H1 (cell line): ENCODE measurements around the gene SHPK. TPM values are rescaled to one million over a fixed set of nuclear protein-coding genes. Genes with fewer than 3 reads are reported as not detected.

Source experiments
- CTCF ChIA-PET: fragments of 300-600 bp; sonication (Branson Sonifier 250); formaldehyde crosslinking; loops from one replicate; lab custom pipeline; 2021; ENCODE audit not compliant: partially characterized antibody; lab: Charles Lee
- POLR2A ChIA-PET: fragments of 300-600 bp; sonication (Branson Sonifier 250); formaldehyde crosslinking; loops from one replicate; lab custom pipeline; 2021; ENCODE audit warnings: inconsistent platforms; ENCODE audit not compliant: partially characterized antibody; lab: Charles Lee
- DNase-seq, 2 experiments: peaks; one replicate each; pipeline versions ENCODE4 v3.0.0 to v3.0.0-alpha.2; 2010 to 2022; ENCODE audit warnings: low spot score in 2 of 2, low read depth in 1 of 2, mixed read lengths in 1 of 2
- FAIRE-seq: peaks from 2 replicates; lab custom pipeline; 2011; peaks lifted over from hg19 to GRCh38; lab: Jason Lieb, UNC
- H2AFZ ChIP-seq: 2 replicates; pipeline ENCODE4 v1.8.1; 2012; ENCODE audit warnings: low read length, inconsistent platforms
- H2AK5ac ChIP-seq: 2 replicates; pipeline ENCODE4 v1.6.1; 2013; ENCODE audit warnings: low read depth, low read length
- H2BK120ac ChIP-seq: replicated peaks from 2 replicates; pipeline ENCODE3; 2013; ENCODE audit warnings: low read depth, low read length, inconsistent platforms
- H2BK12ac ChIP-seq: 2 replicates; pipeline ENCODE4 v1.6.1; 2013; ENCODE audit warnings: low read depth, low read length
- H2BK15ac ChIP-seq: 2 replicates; pipeline ENCODE4 v1.6.1; 2013; ENCODE audit warnings: low read length
- H2BK20ac ChIP-seq: 2 replicates; pipeline ENCODE4 v1.6.1; 2013; ENCODE audit warnings: low read length
- H2BK5ac ChIP-seq: 2 replicates; pipeline ENCODE4 v1.6.1; 2013; ENCODE audit warnings: low read depth, low read length
- H3K14ac ChIP-seq: 2 replicates; pipeline ENCODE4 v1.6.1; 2013; ENCODE audit warnings: inconsistent platforms; ENCODE audit not compliant: insufficient read length
- H3K18ac ChIP-seq: 2 replicates; pipeline ENCODE4 v1.6.1; 2013; ENCODE audit warnings: low read length; ENCODE audit errors: extremely low read depth
- H3K23ac ChIP-seq: 2 replicates; pipeline ENCODE4 v1.6.1; 2013; ENCODE audit warnings: inconsistent platforms; ENCODE audit not compliant: insufficient read length
- H3K23me2 ChIP-seq: 2 replicates; pipeline ENCODE4 v1.6.1; 2013; ENCODE audit warnings: low read depth, low read length
- H3K27ac ChIP-seq: 2 replicates; pipeline ENCODE4 v1.6.1; 2011; ENCODE audit warnings: low read depth, low read length, inconsistent platforms
- H3K27me3 ChIP-seq, 4 experiments: replicated peaks in 1 of 4; 1 replicate in 1 of 4; 2 replicates in 3 of 4; pipeline versions ENCODE4 v1.6.1 to v1.8.1; 2011 to 2013; ENCODE audit warnings: low read length in 3 of 4, mild to moderate bottlenecking in 3 of 4, inconsistent platforms in 2 of 4, mixed read lengths in 2 of 4, moderate library complexity in 1 of 4; ENCODE audit not compliant: control insufficient read depth in 3 of 4, insufficient read depth in 3 of 4; ENCODE audit errors: extremely low read depth in 1 of 4
- H3K36me3 ChIP-seq, 4 experiments: 2 replicates each; pipeline versions ENCODE4 v1.6.1 to v1.8.1; 2011 to 2013; ENCODE audit warnings: mild to moderate bottlenecking in 4 of 4, low read length in 3 of 4, moderate library complexity in 2 of 4, control low read depth in 1 of 4, inconsistent platforms in 1 of 4; ENCODE audit not compliant: insufficient read depth in 4 of 4, control insufficient read depth in 2 of 4
- H3K4ac ChIP-seq: replicated peaks from 2 replicates; pipeline ENCODE3; 2013; ENCODE audit warnings: low read length, low read depth, mixed read lengths, inconsistent platforms; ENCODE audit not compliant: insufficient read length
- H3K4me1 ChIP-seq, 4 experiments: replicated peaks in 1 of 4; 1 replicate in 1 of 4; 2 replicates in 3 of 4; pipeline versions ENCODE4 v1.6.1 to v1.8.1; 2011 to 2013; ENCODE audit warnings: low read length in 3 of 4, inconsistent platforms in 2 of 4, mixed read lengths in 1 of 4; ENCODE audit not compliant: insufficient read depth in 4 of 4, control insufficient read depth in 3 of 4
- H3K4me2 ChIP-seq, 2 experiments: 2 replicates each; pipeline versions ENCODE4 v1.6.1 to v1.8.1; 2011 to 2013; ENCODE audit warnings: low read depth in 2 of 2, low read length in 2 of 2, control low read depth in 1 of 2, inconsistent platforms in 1 of 2, mild to moderate bottlenecking in 1 of 2; ENCODE audit not compliant: insufficient read depth in 1 of 2
- H3K4me3 ChIP-seq, 4 experiments: fragments of 200-600, 300-600 bp in 1 of 4; sonication (generic), shearing (Covaris generic), sonication (Bioruptor Twin) in 1 of 4; 2 replicates each; pipeline versions ENCODE4 v1.5.1 to v1.8.1; 2011 to 2016; ENCODE audit warnings: low read length in 4 of 4, low read depth in 3 of 4, control low read depth in 2 of 4, inconsistent platforms in 2 of 4, mild to moderate bottlenecking in 2 of 4, mixed read lengths in 1 of 4, moderate library complexity in 1 of 4; ENCODE audit not compliant: insufficient read depth in 2 of 4; ENCODE audit errors: extremely low read depth in 1 of 4
- H3K56ac ChIP-seq: replicated peaks from 2 replicates; pipeline ENCODE3; 2013; ENCODE audit warnings: low read depth, mild to moderate bottlenecking, mixed read lengths, low read length, inconsistent platforms; ENCODE audit not compliant: insufficient read length
- H3K79me1 ChIP-seq: 2 replicates; pipeline ENCODE4 v1.6.1; 2013; ENCODE audit warnings: low read depth, low read length, control low read depth
- H3K79me2 ChIP-seq, 2 experiments: 2 replicates each; pipeline versions ENCODE4 v1.6.1 to v1.8.1; 2012 to 2013; ENCODE audit warnings: low read length in 2 of 2, mild to moderate bottlenecking in 2 of 2, inconsistent platforms in 1 of 2; ENCODE audit not compliant: insufficient read depth in 2 of 2, control insufficient read depth in 1 of 2
- H3K9ac ChIP-seq, 4 experiments: replicated peaks in 1 of 4; 1 replicate in 1 of 4; 2 replicates in 3 of 4; pipeline versions ENCODE4 v1.6.1 to v1.8.1; 2011 to 2013; ENCODE audit warnings: low read depth in 3 of 4, low read length in 3 of 4, control low read depth in 2 of 4, mild to moderate bottlenecking in 2 of 4, moderate library complexity in 2 of 4, inconsistent platforms in 1 of 4; ENCODE audit errors: extremely low read depth in 1 of 4
- H3K9me3 ChIP-seq, 2 experiments: 2 replicates each; pipeline versions ENCODE4 v1.6.1 to v1.8.1; 2012 to 2013; ENCODE audit warnings: mild to moderate bottlenecking in 2 of 2, moderate library complexity in 2 of 2, control low read depth in 1 of 2, inconsistent platforms in 1 of 2, low read depth in 1 of 2, low read length in 1 of 2, mixed read lengths in 1 of 2; ENCODE audit not compliant: insufficient read depth in 2 of 2
- H4K20me1 ChIP-seq, 2 experiments: replicated peaks in 1 of 2; 2 replicates each; pipeline versions ENCODE3 to v1.8.1; 2011 to 2013; ENCODE audit warnings: inconsistent platforms in 2 of 2, low read length in 2 of 2, mild to moderate bottlenecking in 1 of 2; ENCODE audit not compliant: insufficient read depth in 2 of 2, control insufficient read depth in 1 of 2
- H4K5ac ChIP-seq: 2 replicates; pipeline ENCODE4 v1.6.1; 2013; ENCODE audit warnings: low read length, low read depth, mixed read lengths, inconsistent platforms; ENCODE audit not compliant: insufficient read length
- H4K8ac ChIP-seq: 2 replicates; pipeline ENCODE4 v1.8.0; 2013; ENCODE audit warnings: mild to moderate bottlenecking, moderate library complexity, low read length, inconsistent platforms; ENCODE audit not compliant: insufficient read depth; ENCODE audit errors: extremely low read depth
- H4K91ac ChIP-seq: replicated peaks from 2 replicates; pipeline ENCODE3; 2013; ENCODE audit warnings: low read length, mixed read lengths, inconsistent platforms; ENCODE audit not compliant: insufficient read length
- CTBP2 ChIP-seq: IDR thresholded peaks from 2 replicates; pipeline ENCODE4 v1.7.0; 2011; ENCODE audit warnings: borderline replicate concordance, mild to moderate bottlenecking, moderate library complexity, mixed read lengths, low read length; ENCODE audit not compliant: insufficient read depth, insufficient read length
- HDAC2 ChIP-seq, 2 experiments: fragments of 300-600 bp in 1 of 2; sonication (generic) in 1 of 2; IDR thresholded peaks; 2 replicates each; pipeline ENCODE4 v1.6.1; 2011 to 2012; ENCODE audit warnings: low read depth in 2 of 2, low read length in 2 of 2, mild to moderate bottlenecking in 2 of 2, moderate library complexity in 2 of 2, borderline replicate concordance in 1 of 2, inconsistent platforms in 1 of 2
- NANOG ChIP-seq: IDR thresholded peaks from 2 replicates; pipeline ENCODE4 v1.6.1; 2011; ENCODE audit warnings: low read length, low read depth, mild to moderate bottlenecking, inconsistent platforms; ENCODE audit not compliant: insufficient read depth, poor library complexity, severe bottlenecking
- RXRA ChIP-seq: IDR thresholded peaks from 2 replicates; pipeline ENCODE4 v1.6.1; 2011; ENCODE audit warnings: low read depth, mild to moderate bottlenecking, low read length, moderate library complexity; ENCODE audit not compliant: insufficient read depth
- WGBS, 2 experiments: shearing (Covaris generic) in 1 of 2; methylation state at CpG; one replicate each; pipeline versions ENCODE4 v1.1.6 to v1.1.7; 2013 to 2015; ENCODE audit warnings: low lambda C conversion rate in 2 of 2, mixed read lengths in 2 of 2, inconsistent platforms in 1 of 2, low coverage in 1 of 2, missing lambda C conversion rate in 1 of 2; ENCODE audit not compliant: insufficient replicate concordance in 2 of 2, insufficient coverage in 1 of 2, insufficient read length in 1 of 2; ENCODE audit errors: extremely low coverage in 1 of 2, missing lambda C conversion rate in 1 of 2; 5-methylcytosine and 5-hydroxymethylcytosine counted together
- polyA plus RNA-seq, 7 experiments: library from polyadenylated mRNA; depleted of rRNA in 3 of 7; stranded (reverse) in 5 of 7; unstranded in 2 of 7; fragments of >200 nt in 5 of 7; fragments of 200-250 nt in 2 of 7; gene quantifications; 1 replicate in 5 of 7; 2 replicates in 1 of 7; 4 replicates in 1 of 7; pipeline versions ENCODE4 v1.2.1 to v1.2.3, GENCODE V29; 2011 to 2013; ENCODE audit warnings: missing spikeins in 2 of 7, mixed read lengths in 2 of 7
- total RNA-seq: library from RNA; stranded (reverse); fragmentation: NEBNext Ultra II Directional; extraction: Animal tissue kit (Norgen Biotek cat#: 25700); gene quantifications from 2 replicates; pipeline ENCODE4 v1.2.1, GENCODE V29; 2021

SHPK gene
- total and polyA plus RNA-seq, 2 of the 8 experiments (the other 6 are each of a cell fraction or from before 2014, with no cell fraction given), result 28.6 to 36.7 TPM

DNA sequence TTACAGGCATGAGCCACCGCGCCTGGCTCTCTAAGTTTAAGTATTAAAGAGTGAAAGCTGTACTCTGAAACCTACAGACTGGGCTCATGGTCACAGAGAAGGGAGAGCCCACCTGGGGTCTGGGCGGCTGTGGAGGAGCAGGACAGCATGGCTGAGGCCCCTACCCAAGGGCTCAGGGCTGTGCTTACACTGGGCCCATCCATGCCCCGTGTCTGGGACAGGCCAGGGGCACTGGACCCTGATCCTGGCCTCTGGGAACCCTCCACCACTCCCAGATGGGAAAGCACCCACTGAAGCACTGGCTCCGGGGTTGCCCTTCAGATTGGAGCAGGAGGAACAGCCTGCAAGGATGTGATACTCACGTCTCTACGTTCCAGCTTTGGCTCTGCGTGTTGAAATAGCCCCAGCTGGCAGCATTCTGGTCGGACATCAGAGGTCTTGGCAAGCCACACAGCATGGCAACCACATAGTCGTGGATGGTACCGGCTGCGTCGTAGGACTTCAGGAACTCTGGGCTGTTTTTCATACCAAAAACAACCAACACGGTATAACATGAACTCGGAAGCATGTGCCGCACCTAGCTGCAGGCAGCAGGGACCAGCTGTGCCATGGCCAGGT lies 13.0 kb downstream of the SHPK start:
- POLR2A ChIA-PET, result interaction anchor here (1.3 kb wide), 2 partner anchors 9 to 11 kb away, joined by 4 to 6 read pairs; no protein-coding TSS in a partner anchor
- H3K9ac ChIP-seq, result no peak overlapping the region

More for the DNA sequence above, 13.0 kb downstream of the SHPK start:
- H3K23ac ChIP-seq, result no peak overlapping the region
- no peaks in the 10 kb centered on the region for H3K79me2 ChIP-seq
- no peak overlapping the region for H3K14ac ChIP-seq
- TF ChIP-seq RXRA (no peak), HDAC2 (IDR thresholded peaks at IDR 0.05; ENCODE audit: borderline replicate concordance in 1 of 2, low read depth in 2 of 2, low read length in 2 of 2) (no peak), NANOG (no peak), CTBP2 (no peak)
- no peaks in the 10 kb centered on the region; the same call in 1 of the 2 replicates for H3K79me1 ChIP-seq
- no peak overlapping the region for H3K4me3 ChIP-seq
- no peaks in the 10 kb centered on the region for H3K4me1 ChIP-seq
- no peak overlapping the region for H3K4me2 ChIP-seq
- H2AFZ ChIP-seq, result no peak overlapping the region
- H3K9me3 ChIP-seq, result no peaks in the 10 kb centered on the region
- no peak overlapping the region for H2BK120ac ChIP-seq
- no peaks in the 10 kb centered on the region for H3K27me3 ChIP-seq
- no peak for DNase-seq
- peaks cover 0 to 6% of the 10 kb centered on the region in 2 experiments for H4K20me1 ChIP-seq
- no peaks in the 10 kb centered on the region for H3K23me2 ChIP-seq
- 88% methylated on average over 16 of the region's 16 CpGs; no CpG with 5 or more reads in 1 of the 2 experiments for WGBS, 2 experiments
- H2BK15ac ChIP-seq, result no peak overlapping the region
- peaks cover 14 to 55% (median 35%) of the 10 kb centered on the region in 4 experiments; a peak in 7 of 8 replicates for H3K36me3 ChIP-seq
- no peak overlapping the region for H2BK20ac ChIP-seq
- no peak overlapping the region for H3K56ac ChIP-seq
- no peak overlapping the region for H3K18ac ChIP-seq
- H4K91ac ChIP-seq, result no peak overlapping the region
- CTCF ChIA-PET, result interaction anchor here (1.0 to 1.4 kb wide), 2 partner anchors 20 to 60 kb away, joined by 4 read pairs; no protein-coding TSS in a partner anchor
- no peak overlapping the region for H4K5ac ChIP-seq
- no peak overlapping the region for H2BK12ac ChIP-seq
- H4K8ac ChIP-seq, result no peak overlapping the region
- H3K27ac ChIP-seq, result no peak overlapping the region
- H3K4ac ChIP-seq, result no peak overlapping the region
- H2BK5ac ChIP-seq, result no peak overlapping the region
- no peak for FAIRE-seq
- H2AK5ac ChIP-seq, result no peak overlapping the region
